Spleen (tissue), 11 donors: Measurements from ENCODE around the gene MAN1A2. TPM values are rescaled to one million over a fixed set of nuclear protein-coding genes. Genes with fewer than 3 reads are reported as not detected.

ENCODE experiments used
- DNase-seq: peaks from one replicate; pipeline ENCODE4 v3.0.0-alpha.2; 2020
- H3K27ac ChIP-seq, 8 donors: fragments of 200-600 bp; sonication (generic) in 7 of 8; 1 replicate in 4 of 8; 2 replicates in 4 of 8; pipeline versions ENCODE4 v1.5.0 to v1.8.0; 2016 to 2021; ENCODE audit warnings: inconsistent platforms in 4 of 8, mild to moderate bottlenecking in 4 of 8, moderate library complexity in 1 of 8
- H3K27me3 ChIP-seq, 7 donors: fragments of 200-600 bp; sonication (generic) in 6 of 7; replicated peaks in 1 of 7; 1 replicate in 4 of 7; 2 replicates in 3 of 7; pipeline versions ENCODE4 v1.5.0 to v1.8.0; 2016 to 2021; ENCODE audit warnings: inconsistent platforms in 3 of 7, mild to moderate bottlenecking in 1 of 7
- H3K36me3 ChIP-seq, 6 donors: fragments of 200-600 bp; sonication (generic) in 5 of 6; 1 replicate in 4 of 6; 2 replicates in 2 of 6; pipeline versions ENCODE4 v1.5.0 to v1.8.0; 2016 to 2021; ENCODE audit warnings: inconsistent platforms in 2 of 6
- H3K4me1 ChIP-seq, 6 donors: fragments of 200-600 bp; sonication (generic) in 5 of 6; 1 replicate in 3 of 6; 2 replicates in 3 of 6; pipeline versions ENCODE4 v1.5.0 to v1.8.0; 2016 to 2021; ENCODE audit warnings: inconsistent platforms in 3 of 6
- H3K4me3 ChIP-seq, 8 donors: fragments of 200-600 bp; sonication (generic) in 7 of 8; 1 replicate in 4 of 8; 2 replicates in 4 of 8; pipeline versions ENCODE4 v1.5.0 to v1.8.0; 2016 to 2021; ENCODE audit warnings: inconsistent platforms in 4 of 8, mild to moderate bottlenecking in 4 of 8, moderate library complexity in 2 of 8
- H3K9me3 ChIP-seq, 8 donors: fragments of 200-600 bp; sonication (generic) in 7 of 8; 1 replicate in 4 of 8; 2 replicates in 4 of 8; pipeline versions ENCODE4 v1.5.0 to v1.8.0; 2016 to 2021; ENCODE audit warnings: inconsistent platforms in 4 of 8
- POLR2A ChIP-seq, 3 donors: fragments of 450-650 bp; IDR thresholded peaks; one replicate each; pipeline ENCODE4 v1.5.1; 2017; ENCODE audit warnings: antibody characterized with exemption in 3 of 3, mild to moderate bottlenecking in 1 of 3
- POLR2AphosphoS5 ChIP-seq, 3 donors: sonication (generic); formaldehyde crosslinking; IDR thresholded peaks; one replicate each; pipeline ENCODE4 v1.5.1; 2017; ENCODE audit warnings: antibody characterized with exemption in 3 of 3
- WGBS, 5 donors: extraction: QIAGEN DNeasy Blood & Tissue Kit in 3 of 5; methylation state at CpG; one replicate each; pipeline versions ENCODE4 v1.1.5 to v1.1.7; 2013 to 2018; 5-methylcytosine and 5-hydroxymethylcytosine counted together
- intact Hi-C: fragments of 100-400 bp; cut with DNase I; formaldehyde crosslinking; loops from one replicate; pipeline ENCODE4 v1.15.0; 2023; ENCODE audit warnings: low total_unique reads
- polyA plus RNA-seq, 3 donors: library from polyadenylated mRNA; stranded (reverse); fragments of 200-250 nt; gene quantifications; one replicate each; pipeline ENCODE4 v1.2.1, GENCODE V29; 2013
- total RNA-seq, 7 donors: library from RNA; depleted of rRNA in 3 of 7; stranded (reverse); fragments of >200 nt in 3 of 7; fragmentation: NEBNext Ultra II Directional in 4 of 7; extraction: Animal tissue kit (Norgen Biotek cat#: 25700) in 4 of 7; gene quantifications; one replicate each; pipeline versions ENCODE4 v1.1.0 to v1.2.1, GENCODE V29; 2016 to 2021
- TF ChIP-seq, protein P1 (sequence below), 11 experiments: fragments of 200-600 bp in 7 of 11; fragments of 450-650 bp in 4 of 11; sonication (generic) in 4 of 11; IDR thresholded peaks in 8 of 11; conservative IDR thresholded peaks in 3 of 11; 1 replicate in 7 of 11; 2 replicates in 4 of 11; pipeline versions ENCODE4 v1.4.0 to v1.8.0; 2016 to 2021; ENCODE audit warnings: antibody characterized with exemption in 11 of 11, inconsistent platforms in 4 of 11, mild to moderate bottlenecking in 1 of 11
- donor health status: healthy with polysubstance abuse.
- donor health status: DM: no; HTN: no; CAD: no; lungs with moderate emphysema.
- donor health status: DM: no; HTN: no; CAD: no.
- donor health status: Bipolar disorder and iron deficiency.
- donor health status: healthy.
- donor health status: DM: no; HTN: no; CAD: no.
- donor health status: DM: yes; HTN: yes; CAD: no.

Gene MAN1A2
- total and polyA plus RNA-seq, 10 donors: 4.1 to 52.4 (median 42.6) TPM

DNA sequence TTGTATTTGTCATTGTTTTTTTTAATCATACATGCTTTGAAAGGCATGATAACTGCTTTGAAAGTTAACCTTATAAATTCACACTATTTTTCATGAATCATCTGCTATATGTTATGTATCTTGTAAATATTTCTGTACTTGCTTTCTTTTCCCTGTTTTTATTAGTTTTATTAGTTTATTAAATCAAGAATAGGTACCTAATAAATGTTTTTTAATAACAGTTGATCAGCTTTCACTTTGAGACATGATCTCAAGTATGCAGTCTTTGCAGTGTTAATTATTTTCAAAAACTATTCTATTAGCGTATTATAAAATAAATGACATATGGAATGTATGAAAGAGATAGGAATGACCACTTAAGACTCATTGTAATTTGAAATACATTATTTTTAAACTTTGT, 127.8 kb downstream of the MAN1A2 start:
- Histone ChIP-seq H3K4me3 (no peak overlapping the region), H3K36me3 (peaks cover 0 to 49% (median 0%) of the 10 kb centered on the region in 6 donors), H3K27me3 (no peaks in the 10 kb centered on the region), H3K27ac (no peak overlapping the region), H3K9me3 (no peaks in the 10 kb centered on the region), H3K4me1 (no peaks in the 10 kb centered on the region)
- TF ChIP-seq, protein P1, sequence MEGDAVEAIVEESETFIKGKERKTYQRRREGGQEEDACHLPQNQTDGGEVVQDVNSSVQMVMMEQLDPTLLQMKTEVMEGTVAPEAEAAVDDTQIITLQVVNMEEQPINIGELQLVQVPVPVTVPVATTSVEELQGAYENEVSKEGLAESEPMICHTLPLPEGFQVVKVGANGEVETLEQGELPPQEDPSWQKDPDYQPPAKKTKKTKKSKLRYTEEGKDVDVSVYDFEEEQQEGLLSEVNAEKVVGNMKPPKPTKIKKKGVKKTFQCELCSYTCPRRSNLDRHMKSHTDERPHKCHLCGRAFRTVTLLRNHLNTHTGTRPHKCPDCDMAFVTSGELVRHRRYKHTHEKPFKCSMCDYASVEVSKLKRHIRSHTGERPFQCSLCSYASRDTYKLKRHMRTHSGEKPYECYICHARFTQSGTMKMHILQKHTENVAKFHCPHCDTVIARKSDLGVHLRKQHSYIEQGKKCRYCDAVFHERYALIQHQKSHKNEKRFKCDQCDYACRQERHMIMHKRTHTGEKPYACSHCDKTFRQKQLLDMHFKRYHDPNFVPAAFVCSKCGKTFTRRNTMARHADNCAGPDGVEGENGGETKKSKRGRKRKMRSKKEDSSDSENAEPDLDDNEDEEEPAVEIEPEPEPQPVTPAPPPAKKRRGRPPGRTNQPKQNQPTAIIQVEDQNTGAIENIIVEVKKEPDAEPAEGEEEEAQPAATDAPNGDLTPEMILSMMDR (IDR thresholded peaks at IDR 0.05 in 8 of 11, conservative IDR thresholded peaks at IDR 0.05 in 3 of 11): no peak
- TF ChIP-seq POLR2AphosphoS5 (IDR thresholded peaks at IDR 0.05) (no peak), POLR2A (IDR thresholded peaks at IDR 0.05) (no peak)
- intact Hi-C loops: no loop called here
- DNase-seq: no peak
- WGBS, 5 donors: 96 to 100% (median 98%) methylated on average over 1 of the region's 1 CpG

DNA sequence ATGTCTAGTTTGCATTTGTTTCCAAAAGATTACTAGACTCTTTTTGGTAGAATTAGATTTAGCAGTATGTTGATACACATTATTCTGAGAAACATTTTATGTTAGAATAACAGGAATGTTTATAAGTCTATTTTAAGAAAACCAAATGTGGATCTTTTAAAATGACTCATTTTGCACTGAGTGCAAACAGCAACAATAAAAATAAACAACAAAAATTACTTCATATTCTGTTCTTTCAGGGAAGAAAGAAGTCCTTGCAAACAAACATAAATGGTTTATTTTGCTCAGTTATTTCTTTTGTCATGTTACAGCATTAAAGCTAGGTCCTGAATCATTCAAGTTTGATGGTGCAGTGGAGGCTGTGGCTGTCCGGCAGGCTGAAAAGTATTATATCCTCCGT, 131.8 kb downstream of the MAN1A2 start:
- H3K9me3 ChIP-seq: no peaks in the 10 kb centered on the region
- WGBS, 5 donors: 96 to 98% (median 98%) methylated on average over 2 of the region's 2 CpGs
- DNase-seq: no peak
- no peaks in the 10 kb centered on the region for H3K4me1 ChIP-seq
- H3K27me3 ChIP-seq: no peaks in the 10 kb centered on the region
- intact Hi-C loops: no loop called here
- H3K36me3 ChIP-seq: peaks cover 0 to 67% (median 8%) of the 10 kb centered on the region in 6 donors
- TF ChIP-seq POLR2A (IDR thresholded peaks at IDR 0.05): no peak
- TF ChIP-seq, protein P1 (IDR thresholded peaks at IDR 0.05 in 8 of 11, conservative IDR thresholded peaks at IDR 0.05 in 3 of 11): no peak
- TF ChIP-seq POLR2AphosphoS5 (IDR thresholded peaks at IDR 0.05): no peak
- no peak overlapping the region for H3K4me3 ChIP-seq
- H3K27ac ChIP-seq: no peak overlapping the region

DNA sequence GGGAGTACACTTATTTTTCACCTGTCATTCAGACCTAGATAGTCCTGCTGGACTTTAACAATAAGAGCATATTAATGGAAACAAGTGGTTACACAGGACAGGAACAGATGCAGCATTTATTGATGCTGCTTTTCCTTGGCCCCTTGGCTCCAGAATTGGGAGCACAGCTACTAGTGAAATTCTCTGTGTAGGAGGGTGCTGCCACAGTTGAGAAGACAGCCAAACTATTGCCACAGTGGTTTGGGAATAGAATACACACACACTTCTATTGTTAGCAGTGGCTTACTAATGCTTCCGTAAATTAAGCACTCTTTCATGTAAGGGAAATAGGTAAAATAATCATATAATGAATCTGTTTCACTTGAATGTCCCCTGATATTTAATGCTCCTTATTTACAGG, 133.3 kb downstream of the MAN1A2 start:
- no peak for DNase-seq
- H3K36me3 ChIP-seq: peaks cover 0 to 81% (median 8%) of the 10 kb centered on the region in 6 donors
- H3K4me3 ChIP-seq: no peak overlapping the region
- H3K4me1 ChIP-seq: no peaks in the 10 kb centered on the region
- WGBS, 5 donors: 91 to 100% (median 97%) methylated on average over 1 of the region's 1 CpG
- no peak overlapping the region for H3K27ac ChIP-seq
- no peaks in the 10 kb centered on the region for H3K9me3 ChIP-seq
- H3K27me3 ChIP-seq: no peaks in the 10 kb centered on the region
- intact Hi-C loops: no loop called here
- TF ChIP-seq POLR2AphosphoS5 (IDR thresholded peaks at IDR 0.05): no peak
- TF ChIP-seq, protein P1 (IDR thresholded peaks at IDR 0.05 in 8 of 11, conservative IDR thresholded peaks at IDR 0.05 in 3 of 11): no peak

DNA sequence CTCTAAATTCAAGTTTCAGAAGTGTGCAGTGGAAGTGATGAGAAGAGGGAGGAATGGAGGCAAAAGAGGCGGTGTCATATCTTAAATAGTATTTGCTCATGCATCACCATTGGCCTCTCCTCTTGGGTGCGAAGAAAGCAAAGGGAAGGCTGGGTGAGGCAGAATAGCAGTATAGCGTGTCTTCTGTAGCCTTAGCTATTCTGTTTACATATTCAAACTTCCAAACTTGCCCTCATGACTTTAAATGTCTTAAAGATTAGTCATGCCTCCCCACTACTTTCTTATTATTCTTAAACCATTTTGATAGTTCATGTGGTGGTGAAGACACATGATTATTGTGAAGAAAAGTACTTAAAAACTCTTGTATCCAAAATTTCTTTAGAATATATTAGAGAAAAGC, 134.0 kb downstream of the MAN1A2 start:
- Histone ChIP-seq H3K27me3 (no peaks in the 10 kb centered on the region), H3K4me3 (no peak overlapping the region), H3K9me3 (no peaks in the 10 kb centered on the region), H3K27ac (no peak overlapping the region), H3K4me1 (no peaks in the 10 kb centered on the region), H3K36me3 (peaks cover 0 to 82% (median 9%) of the 10 kb centered on the region in 6 donors)
- intact Hi-C loops: no loop called here
- DNase-seq: no peak
- TF ChIP-seq, protein P1 (IDR thresholded peaks at IDR 0.05 in 8 of 11, conservative IDR thresholded peaks at IDR 0.05 in 3 of 11): no peak
- TF ChIP-seq POLR2A (IDR thresholded peaks at IDR 0.05) (no peak), POLR2AphosphoS5 (IDR thresholded peaks at IDR 0.05) (no peak)
- 93 to 100% (median 98%) methylated on average over 3 of the region's 3 CpGs for WGBS, 5 donors
